Thyroid gland (tissue), 4 donors: Measurements from ENCODE around the gene PDZD7.
A peak's percentile ranks its signal among the peaks of the same experiment; 100 is the strongest.

ENCODE experiments used
- POLR2A ChIP-seq, 2 donors: fragments of 450-650 bp; IDR thresholded peaks; one replicate each; pipeline ENCODE4 v1.6.1; 2017; ENCODE audit warnings: antibody characterized with exemption in 2 of 2, mild to moderate bottlenecking in 2 of 2, moderate library complexity in 1 of 2
- TF ChIP-seq, protein P1 (sequence below), 6 experiments: fragments of 200-600 bp in 3 of 6; fragments of 450-650 bp in 3 of 6; sonication (generic) in 3 of 6; IDR thresholded peaks; one replicate each; pipeline ENCODE4 v1.5.1; 2016 to 2019; ENCODE audit warnings: antibody characterized with exemption in 6 of 6, mild to moderate bottlenecking in 2 of 6, inconsistent platforms in 1 of 6, moderate library complexity in 1 of 6

DNA sequence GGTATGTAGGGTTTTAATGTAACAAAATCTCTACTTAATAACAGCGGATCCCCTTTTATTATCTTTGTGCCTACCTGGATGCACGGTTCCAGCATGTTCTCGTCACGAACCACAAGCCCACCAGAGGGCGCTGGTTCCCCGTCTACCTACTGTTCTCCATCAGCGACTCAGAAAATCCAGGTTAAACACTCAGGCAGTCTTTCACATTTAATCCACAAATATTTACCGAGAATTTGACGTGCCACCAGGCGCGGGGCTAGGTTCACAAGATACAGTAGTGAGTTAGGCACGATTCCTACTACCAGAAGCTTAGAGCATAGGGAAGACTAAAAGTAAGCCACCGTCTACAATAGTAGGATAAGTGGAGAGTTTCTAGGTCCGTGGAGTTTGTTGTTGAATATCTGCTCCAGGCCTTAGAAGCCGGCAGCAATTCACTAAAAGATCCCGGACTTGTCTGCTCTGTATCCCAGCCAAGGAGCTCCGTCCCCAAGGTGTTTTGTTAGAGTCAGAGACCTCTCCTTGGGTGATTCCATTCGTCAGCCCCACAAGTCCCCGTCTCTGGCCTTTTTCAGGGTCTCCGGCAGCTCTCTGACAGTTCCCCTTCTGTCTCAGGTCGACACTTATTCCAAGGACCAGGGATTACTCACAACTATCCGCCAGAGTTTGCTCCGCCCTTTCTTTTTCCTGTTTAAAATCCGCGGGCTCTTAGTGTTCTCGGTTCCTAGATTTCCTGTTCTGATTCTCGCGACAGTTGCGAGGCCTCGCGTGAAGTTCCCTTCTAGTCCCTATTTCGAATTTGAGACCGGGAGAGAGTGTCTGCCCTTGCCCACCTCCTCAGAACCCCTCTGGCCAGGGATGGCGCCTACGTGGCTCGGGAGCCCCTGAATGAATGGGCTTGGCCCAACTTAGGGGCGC is 29.4 kb upstream of the PDZD7 start:
- no peak for TF ChIP-seq POLR2A (IDR thresholded peaks at IDR 0.05)
- TF ChIP-seq, protein P1, sequence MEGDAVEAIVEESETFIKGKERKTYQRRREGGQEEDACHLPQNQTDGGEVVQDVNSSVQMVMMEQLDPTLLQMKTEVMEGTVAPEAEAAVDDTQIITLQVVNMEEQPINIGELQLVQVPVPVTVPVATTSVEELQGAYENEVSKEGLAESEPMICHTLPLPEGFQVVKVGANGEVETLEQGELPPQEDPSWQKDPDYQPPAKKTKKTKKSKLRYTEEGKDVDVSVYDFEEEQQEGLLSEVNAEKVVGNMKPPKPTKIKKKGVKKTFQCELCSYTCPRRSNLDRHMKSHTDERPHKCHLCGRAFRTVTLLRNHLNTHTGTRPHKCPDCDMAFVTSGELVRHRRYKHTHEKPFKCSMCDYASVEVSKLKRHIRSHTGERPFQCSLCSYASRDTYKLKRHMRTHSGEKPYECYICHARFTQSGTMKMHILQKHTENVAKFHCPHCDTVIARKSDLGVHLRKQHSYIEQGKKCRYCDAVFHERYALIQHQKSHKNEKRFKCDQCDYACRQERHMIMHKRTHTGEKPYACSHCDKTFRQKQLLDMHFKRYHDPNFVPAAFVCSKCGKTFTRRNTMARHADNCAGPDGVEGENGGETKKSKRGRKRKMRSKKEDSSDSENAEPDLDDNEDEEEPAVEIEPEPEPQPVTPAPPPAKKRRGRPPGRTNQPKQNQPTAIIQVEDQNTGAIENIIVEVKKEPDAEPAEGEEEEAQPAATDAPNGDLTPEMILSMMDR (IDR thresholded peaks at IDR 0.05) = peak; percentile 68 to 87 (median 80)
